Natural killer cell (primary cell): Measurements from ENCODE around the gene LETM1. TPM values are rescaled to one million over a fixed set of nuclear protein-coding genes. Genes with fewer than 3 reads are reported as not detected.

Experiments
- ATAC-seq, 3 donors: fragments of 150-1000 bp in 2 of 3; fragments of 200-7000 bp in 1 of 3; cut with Tn5 transposase; 1 replicate in 1 of 3; 2 replicates in 2 of 3; pipeline ENCODE4 v1.10.0; 2021; ENCODE audit warnings: mild to moderate bottlenecking in 2 of 3, moderate library complexity in 2 of 3
- DNase-seq, 2 donors: peaks; one replicate each; pipeline versions ENCODE4 v3.0.0 to v3.0.0-alpha.2; 2013 to 2021; ENCODE audit warnings: mixed read lengths in 1 of 2
- H3K27ac ChIP-seq: one replicate; pipeline ENCODE4 v1.5.1; 2013; ENCODE audit warnings: mild to moderate bottlenecking, low read length
- H3K27me3 ChIP-seq: one replicate; pipeline ENCODE4 v1.6.1; 2013; ENCODE audit warnings: low read length; ENCODE audit not compliant: control insufficient read depth, insufficient read depth
- H3K36me3 ChIP-seq: one replicate; pipeline ENCODE4 v1.6.1; 2013; ENCODE audit warnings: low read length; ENCODE audit not compliant: control insufficient read depth, insufficient read depth
- H3K4me1 ChIP-seq: one replicate; pipeline ENCODE4 v1.6.1; 2013; ENCODE audit warnings: low read length; ENCODE audit not compliant: control insufficient read depth, insufficient read depth
- H3K4me3 ChIP-seq: one replicate; pipeline ENCODE4 v1.5.1; 2013; ENCODE audit warnings: low read length
- H3K9me3 ChIP-seq: one replicate; pipeline ENCODE4 v1.6.1; 2013; ENCODE audit warnings: low read length; ENCODE audit not compliant: control insufficient read depth, insufficient read depth
- H3K27ac Mint-ChIP-seq, 2 donors: one replicate each; pipeline ENCODE4 v1.8.0; 2022; ENCODE audit warnings: mild to moderate bottlenecking in 2 of 2, mixed read lengths in 2 of 2, moderate library complexity in 1 of 2
- H3K27me3 Mint-ChIP-seq, 2 donors: one replicate each; pipeline ENCODE4 v1.8.0; 2022; ENCODE audit warnings: low read depth in 2 of 2, mixed read lengths in 2 of 2
- H3K36me3 Mint-ChIP-seq: one replicate; pipeline ENCODE4 v1.8.0; 2022; ENCODE audit warnings: mixed read lengths
- H3K4me1 Mint-ChIP-seq, 2 donors: one replicate each; pipeline ENCODE4 v1.8.0; 2022; ENCODE audit warnings: mixed read lengths in 2 of 2
- H3K4me3 Mint-ChIP-seq: one replicate; pipeline ENCODE4 v1.8.0; 2022; ENCODE audit warnings: mild to moderate bottlenecking, moderate library complexity, mixed read lengths
- H3K9me3 Mint-ChIP-seq, 2 donors: one replicate each; pipeline ENCODE4 v1.8.0; 2022; ENCODE audit warnings: mixed read lengths in 2 of 2
- WGBS: methylation state at CpG from one replicate; pipeline ENCODE4 v1.1.7; 2013; ENCODE audit warnings: missing lambda C conversion rate; ENCODE audit not compliant: insufficient coverage; 5-methylcytosine and 5-hydroxymethylcytosine counted together
- intact Hi-C: fragments of 100-400 bp; cut with micrococcal nuclease; formaldehyde crosslinking; loops from one replicate; pipeline ENCODE4 v1.14.2; 2022
- total RNA-seq, 4 donors: library from RNA; stranded (reverse); fragments of 120-200 nt in 1 of 4; gene quantifications; one replicate each; pipeline versions ENCODE4 v1.2.3 to v1.2.4, GENCODE V29; 2013 to 2022
- TF ChIP-seq, protein P1 (sequence below): fragments of 200-600 bp; IDR thresholded peaks from one replicate; pipeline ENCODE4 v1.8.0; 2022; ENCODE audit warnings: antibody characterized with exemption

Gene LETM1
- total RNA-seq, 3 donors from 2014 or later (not counting 1 experiment from before 2014, with no cell fraction given), result 40.4 to 56.5 (median 55.7) TPM

DNA sequence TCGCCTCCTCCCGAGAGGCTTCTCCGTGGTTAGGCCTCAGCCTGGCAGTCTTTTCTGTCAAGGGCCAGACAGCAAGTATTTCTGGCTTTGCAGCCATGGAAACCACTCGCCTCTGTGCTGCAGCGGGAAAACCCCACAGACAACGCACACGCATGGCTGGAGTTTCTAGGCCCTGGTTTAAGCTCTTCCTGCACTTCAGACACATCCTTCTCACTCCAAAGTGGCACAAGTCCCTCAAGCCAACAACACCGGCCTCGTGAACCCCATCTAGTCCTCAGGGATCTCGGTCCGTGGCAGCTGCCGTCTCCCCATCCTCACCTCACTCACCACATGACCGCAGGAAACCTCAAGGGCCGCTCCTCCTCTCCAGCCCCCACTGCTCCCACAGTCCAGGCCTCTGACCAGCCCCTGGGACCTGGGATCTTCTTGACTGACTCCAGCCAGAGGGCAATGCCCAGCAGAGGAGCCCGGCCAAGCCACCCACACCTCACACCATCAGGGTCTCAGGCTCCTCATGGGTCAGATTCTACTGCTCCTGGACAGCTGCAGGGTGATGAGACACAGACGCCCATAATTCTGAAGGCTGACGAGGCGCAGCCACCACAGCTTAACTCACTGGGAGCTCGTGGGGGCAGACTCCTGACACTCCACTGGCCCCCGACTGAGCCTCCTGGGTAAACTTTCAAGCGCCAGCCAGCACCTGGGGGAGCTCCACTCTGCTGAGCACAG is 21.7 kb downstream of the LETM1 start:
- intact Hi-C loops, result no loop called here
- H3K27me3 ChIP-seq, result no peaks in the 10 kb centered on the region
- TF ChIP-seq, protein P1, sequence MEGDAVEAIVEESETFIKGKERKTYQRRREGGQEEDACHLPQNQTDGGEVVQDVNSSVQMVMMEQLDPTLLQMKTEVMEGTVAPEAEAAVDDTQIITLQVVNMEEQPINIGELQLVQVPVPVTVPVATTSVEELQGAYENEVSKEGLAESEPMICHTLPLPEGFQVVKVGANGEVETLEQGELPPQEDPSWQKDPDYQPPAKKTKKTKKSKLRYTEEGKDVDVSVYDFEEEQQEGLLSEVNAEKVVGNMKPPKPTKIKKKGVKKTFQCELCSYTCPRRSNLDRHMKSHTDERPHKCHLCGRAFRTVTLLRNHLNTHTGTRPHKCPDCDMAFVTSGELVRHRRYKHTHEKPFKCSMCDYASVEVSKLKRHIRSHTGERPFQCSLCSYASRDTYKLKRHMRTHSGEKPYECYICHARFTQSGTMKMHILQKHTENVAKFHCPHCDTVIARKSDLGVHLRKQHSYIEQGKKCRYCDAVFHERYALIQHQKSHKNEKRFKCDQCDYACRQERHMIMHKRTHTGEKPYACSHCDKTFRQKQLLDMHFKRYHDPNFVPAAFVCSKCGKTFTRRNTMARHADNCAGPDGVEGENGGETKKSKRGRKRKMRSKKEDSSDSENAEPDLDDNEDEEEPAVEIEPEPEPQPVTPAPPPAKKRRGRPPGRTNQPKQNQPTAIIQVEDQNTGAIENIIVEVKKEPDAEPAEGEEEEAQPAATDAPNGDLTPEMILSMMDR, result no peak
- peaks cover 0 to 7% of the 10 kb centered on the region in 2 donors for H3K4me1 Mint-ChIP-seq
- no peaks in the 10 kb centered on the region for H3K27me3 Mint-ChIP-seq
- H3K9me3 ChIP-seq, result no peaks in the 10 kb centered on the region
- WGBS, result 60% methylated on average over 21 of the region's 21 CpGs
- H3K4me3 ChIP-seq, result no peak overlapping the region
- DNase-seq, result no peak
- peaks cover 61% of the 10 kb centered on the region for H3K36me3 ChIP-seq
- peaks cover 6% of the 10 kb centered on the region for H3K36me3 Mint-ChIP-seq
- H3K27ac Mint-ChIP-seq, result no peak overlapping the region
- no peak overlapping the region for H3K4me3 Mint-ChIP-seq
- no peak overlapping the region for H3K27ac ChIP-seq
- H3K4me1 ChIP-seq, result peaks cover 12% of the 10 kb centered on the region
- H3K9me3 Mint-ChIP-seq, result no peaks in the 10 kb centered on the region
- ATAC-seq, result no peak

DNA sequence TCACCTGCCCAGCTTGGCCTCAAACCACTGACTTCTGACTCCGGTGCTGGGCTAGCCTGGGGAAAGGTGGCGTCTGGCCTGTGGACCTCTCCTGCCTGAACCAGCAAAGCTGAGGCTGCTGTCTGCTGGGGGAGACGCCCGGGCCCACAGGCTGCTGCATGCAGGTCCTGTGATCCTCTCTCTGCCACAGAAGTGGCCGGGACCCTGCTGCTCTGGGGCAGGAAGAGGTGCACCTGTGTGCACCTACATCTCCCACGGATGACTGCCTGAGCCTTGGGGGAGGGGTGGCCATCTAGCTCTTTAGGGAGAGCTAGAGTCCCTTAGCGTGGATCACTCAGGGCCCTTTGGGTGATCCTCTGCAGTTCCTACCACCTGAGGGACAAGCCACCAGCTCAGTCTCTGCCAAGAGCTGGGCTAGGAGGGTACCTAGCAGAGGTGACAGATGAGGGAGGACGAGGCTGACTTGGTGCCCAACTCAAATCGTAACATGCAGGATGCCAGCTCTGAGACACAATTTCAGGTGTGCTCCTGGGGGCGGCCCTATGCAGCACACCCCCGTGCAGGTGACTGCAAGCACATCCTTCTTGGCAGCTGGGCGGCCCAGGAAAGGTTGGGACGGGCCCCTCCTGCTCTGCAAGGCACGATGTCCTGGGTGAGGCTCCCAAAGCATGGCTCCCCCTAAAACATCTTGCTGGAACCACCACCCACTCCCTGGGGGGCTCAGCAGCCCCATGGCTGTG is 22.5 kb downstream of the LETM1 start:
- no peaks in the 10 kb centered on the region for H3K27me3 ChIP-seq
- DNase-seq (no peak), ATAC-seq (no peak)
- H3K4me3 ChIP-seq, result no peak overlapping the region
- peaks cover 55% of the 10 kb centered on the region for H3K36me3 ChIP-seq
- H3K27ac Mint-ChIP-seq, result no peak overlapping the region
- H3K9me3 Mint-ChIP-seq, result no peaks in the 10 kb centered on the region
- peaks cover 12% of the 10 kb centered on the region for H3K4me1 ChIP-seq
- no peaks in the 10 kb centered on the region for H3K27me3 Mint-ChIP-seq
- TF ChIP-seq, protein P1, result no peak
- 87% methylated on average over 14 of the region's 14 CpGs for WGBS
- intact Hi-C loops, result no loop called here
- H3K4me3 Mint-ChIP-seq, result no peak overlapping the region
- no peaks in the 10 kb centered on the region for H3K9me3 ChIP-seq
- H3K4me1 Mint-ChIP-seq, result peaks cover 0 to 4% of the 10 kb centered on the region in 2 donors
- no peaks in the 10 kb centered on the region for H3K36me3 Mint-ChIP-seq
- H3K27ac ChIP-seq, result no peak overlapping the region

- Histone ChIP-seq H3K4me1 (peaks cover 12% of the 10 kb centered on the region), H3K9me3 (no peaks in the 10 kb centered on the region), H3K27me3 (no peaks in the 10 kb centered on the region), H3K27ac (no peak overlapping the region), H3K4me3 (no peak overlapping the region), H3K36me3 (peaks cover 52% of the 10 kb centered on the region)
- Mint-ChIP-seq H3K36me3 (no peaks in the 10 kb centered on the region), H3K27me3 (no peaks in the 10 kb centered on the region), H3K4me3 (no peak overlapping the region), H3K4me1 (peaks cover 0 to 4% of the 10 kb centered on the region in 2 donors), H3K9me3 (no peaks in the 10 kb centered on the region), H3K27ac (no peak overlapping the region)
- TF ChIP-seq, protein P1, result no peak
- DNase-seq (no peak), ATAC-seq (no peak)
- 93% methylated on average over 18 of the region's 18 CpGs for WGBS
- intact Hi-C loops, result no loop called here
These were observed 23.3 kb downstream of the LETM1 start for GRCh38 chr4:1832690-1833089.
